ENCODE results near the gene GPR137. TPM values are rescaled to one million over a fixed set of nuclear protein-coding genes. Genes with fewer than 3 reads are reported as not detected.
A peak's percentile ranks its signal among the peaks of the same experiment; 100 is the strongest.

GPR137 gene
- total RNA-seq, 1 donor, result 14.4 TPM

- no peak for DNase-seq (ENCODE audit: low read depth)
- TF ChIP-seq CTCF (IDR thresholded peaks at IDR 0.05; ENCODE audit: insufficient read depth, low read length), result no peak
- no peak overlapping the region for H3K4me3 ChIP-seq (ENCODE audit: low read depth, low read length)
Observed at GRCh38 chr11:64263947-64264317, 21.7 kb upstream of the GPR137 start.

GRCh38 chr11:64264371-64264852, 21.2 kb upstream of the GPR137 start:
- no peak for DNase-seq (ENCODE audit: low read depth)
- TF ChIP-seq CTCF (IDR thresholded peaks at IDR 0.05; ENCODE audit: insufficient read depth, low read length), result no peak
- H3K4me3 ChIP-seq (ENCODE audit: low read depth, low read length), result no peak overlapping the region

- TF ChIP-seq CTCF (IDR thresholded peaks at IDR 0.05; ENCODE audit: insufficient read depth, low read length), result no peak
- DNase-seq (ENCODE audit: low read depth), result no peak
- no peak overlapping the region for H3K4me3 ChIP-seq (ENCODE audit: low read depth, low read length)
Observed at GRCh38 chr11:64265176-64266160, 20.2 kb upstream of the GPR137 start.

- H3K4me3 ChIP-seq (ENCODE audit: low read depth, low read length), result no peak overlapping the region
- no peak for DNase-seq (ENCODE audit: low read depth)
- TF ChIP-seq CTCF (IDR thresholded peaks at IDR 0.05; ENCODE audit: insufficient read depth, low read length), result no peak
Observed at GRCh38 chr11:64266339-64266738, 19.3 kb upstream of the GPR137 start.

GRCh38 chr11:64267207-64267945, 18.3 kb upstream of the GPR137 start:
- no peak overlapping the region for H3K4me3 ChIP-seq (ENCODE audit: low read depth, low read length)
- no peak for TF ChIP-seq CTCF (IDR thresholded peaks at IDR 0.05; ENCODE audit: insufficient read depth, low read length)
- peak; percentile 39 for DNase-seq (ENCODE audit: low read depth)

GRCh38 chr11:64268025-64268892, 17.4 kb upstream of the GPR137 start:
- TF ChIP-seq CTCF (IDR thresholded peaks at IDR 0.05; ENCODE audit: insufficient read depth, low read length), result peak; percentile 18
- peak overlapping the region; percentile 70 for H3K4me3 ChIP-seq (ENCODE audit: low read depth, low read length)
- DNase-seq (ENCODE audit: low read depth), result peak; percentile 86
